H1 (cell line): ENCODE results near the gene CPNE8. TPM values are rescaled to one million over a fixed set of nuclear protein-coding genes. Genes with fewer than 3 reads are reported as not detected.

ENCODE experiments used
- CTCF ChIA-PET: fragments of 300-600 bp; sonication (Branson Sonifier 250); formaldehyde crosslinking; loops from one replicate; lab custom pipeline; 2021; ENCODE audit not compliant: partially characterized antibody; lab: Charles Lee
- POLR2A ChIA-PET: fragments of 300-600 bp; sonication (Branson Sonifier 250); formaldehyde crosslinking; loops from one replicate; lab custom pipeline; 2021; ENCODE audit warnings: inconsistent platforms; ENCODE audit not compliant: partially characterized antibody; lab: Charles Lee
- DNase-seq, 2 experiments: peaks; one replicate each; pipeline versions ENCODE4 v3.0.0 to v3.0.0-alpha.2; 2010 to 2022; ENCODE audit warnings: low spot score in 2 of 2, low read depth in 1 of 2, mixed read lengths in 1 of 2
- FAIRE-seq: peaks from 2 replicates; lab custom pipeline; 2011; peaks lifted over from hg19 to GRCh38; lab: Jason Lieb, UNC
- H2AFZ ChIP-seq: 2 replicates; pipeline ENCODE4 v1.8.1; 2012; ENCODE audit warnings: low read length, inconsistent platforms
- H2AK5ac ChIP-seq: 2 replicates; pipeline ENCODE4 v1.6.1; 2013; ENCODE audit warnings: low read depth, low read length
- H2BK120ac ChIP-seq: replicated peaks from 2 replicates; pipeline ENCODE3; 2013; ENCODE audit warnings: low read depth, low read length, inconsistent platforms
- H2BK12ac ChIP-seq: 2 replicates; pipeline ENCODE4 v1.6.1; 2013; ENCODE audit warnings: low read depth, low read length
- H2BK15ac ChIP-seq: 2 replicates; pipeline ENCODE4 v1.6.1; 2013; ENCODE audit warnings: low read length
- H2BK20ac ChIP-seq: 2 replicates; pipeline ENCODE4 v1.6.1; 2013; ENCODE audit warnings: low read length
- H2BK5ac ChIP-seq: 2 replicates; pipeline ENCODE4 v1.6.1; 2013; ENCODE audit warnings: low read depth, low read length
- H3K14ac ChIP-seq: 2 replicates; pipeline ENCODE4 v1.6.1; 2013; ENCODE audit warnings: inconsistent platforms; ENCODE audit not compliant: insufficient read length
- H3K18ac ChIP-seq: 2 replicates; pipeline ENCODE4 v1.6.1; 2013; ENCODE audit warnings: low read length; ENCODE audit errors: extremely low read depth
- H3K23ac ChIP-seq: 2 replicates; pipeline ENCODE4 v1.6.1; 2013; ENCODE audit warnings: inconsistent platforms; ENCODE audit not compliant: insufficient read length
- H3K23me2 ChIP-seq: 2 replicates; pipeline ENCODE4 v1.6.1; 2013; ENCODE audit warnings: low read depth, low read length
- H3K27ac ChIP-seq: 2 replicates; pipeline ENCODE4 v1.6.1; 2011; ENCODE audit warnings: low read depth, low read length, inconsistent platforms
- H3K27me3 ChIP-seq, 4 experiments: replicated peaks in 1 of 4; 1 replicate in 1 of 4; 2 replicates in 3 of 4; pipeline versions ENCODE4 v1.6.1 to v1.8.1; 2011 to 2013; ENCODE audit warnings: low read length in 3 of 4, mild to moderate bottlenecking in 3 of 4, inconsistent platforms in 2 of 4, mixed read lengths in 2 of 4, moderate library complexity in 1 of 4; ENCODE audit not compliant: control insufficient read depth in 3 of 4, insufficient read depth in 3 of 4; ENCODE audit errors: extremely low read depth in 1 of 4
- H3K36me3 ChIP-seq, 4 experiments: 2 replicates each; pipeline versions ENCODE4 v1.6.1 to v1.8.1; 2011 to 2013; ENCODE audit warnings: mild to moderate bottlenecking in 4 of 4, low read length in 3 of 4, moderate library complexity in 2 of 4, control low read depth in 1 of 4, inconsistent platforms in 1 of 4; ENCODE audit not compliant: insufficient read depth in 4 of 4, control insufficient read depth in 2 of 4
- H3K4ac ChIP-seq: replicated peaks from 2 replicates; pipeline ENCODE3; 2013; ENCODE audit warnings: low read length, low read depth, mixed read lengths, inconsistent platforms; ENCODE audit not compliant: insufficient read length
- H3K4me1 ChIP-seq, 4 experiments: replicated peaks in 1 of 4; 1 replicate in 1 of 4; 2 replicates in 3 of 4; pipeline versions ENCODE4 v1.6.1 to v1.8.1; 2011 to 2013; ENCODE audit warnings: low read length in 3 of 4, inconsistent platforms in 2 of 4, mixed read lengths in 1 of 4; ENCODE audit not compliant: insufficient read depth in 4 of 4, control insufficient read depth in 3 of 4
- H3K4me2 ChIP-seq, 2 experiments: 2 replicates each; pipeline versions ENCODE4 v1.6.1 to v1.8.1; 2011 to 2013; ENCODE audit warnings: low read depth in 2 of 2, low read length in 2 of 2, control low read depth in 1 of 2, inconsistent platforms in 1 of 2, mild to moderate bottlenecking in 1 of 2; ENCODE audit not compliant: insufficient read depth in 1 of 2
- H3K4me3 ChIP-seq, 4 experiments: fragments of 200-600, 300-600 bp in 1 of 4; sonication (generic), shearing (Covaris generic), sonication (Bioruptor Twin) in 1 of 4; 2 replicates each; pipeline versions ENCODE4 v1.5.1 to v1.8.1; 2011 to 2016; ENCODE audit warnings: low read length in 4 of 4, low read depth in 3 of 4, control low read depth in 2 of 4, inconsistent platforms in 2 of 4, mild to moderate bottlenecking in 2 of 4, mixed read lengths in 1 of 4, moderate library complexity in 1 of 4; ENCODE audit not compliant: insufficient read depth in 2 of 4; ENCODE audit errors: extremely low read depth in 1 of 4
- H3K56ac ChIP-seq: replicated peaks from 2 replicates; pipeline ENCODE3; 2013; ENCODE audit warnings: low read depth, mild to moderate bottlenecking, mixed read lengths, low read length, inconsistent platforms; ENCODE audit not compliant: insufficient read length
- H3K79me1 ChIP-seq: 2 replicates; pipeline ENCODE4 v1.6.1; 2013; ENCODE audit warnings: low read depth, low read length, control low read depth
- H3K79me2 ChIP-seq, 2 experiments: 2 replicates each; pipeline versions ENCODE4 v1.6.1 to v1.8.1; 2012 to 2013; ENCODE audit warnings: low read length in 2 of 2, mild to moderate bottlenecking in 2 of 2, inconsistent platforms in 1 of 2; ENCODE audit not compliant: insufficient read depth in 2 of 2, control insufficient read depth in 1 of 2
- H3K9ac ChIP-seq, 4 experiments: replicated peaks in 1 of 4; 1 replicate in 1 of 4; 2 replicates in 3 of 4; pipeline versions ENCODE4 v1.6.1 to v1.8.1; 2011 to 2013; ENCODE audit warnings: low read depth in 3 of 4, low read length in 3 of 4, control low read depth in 2 of 4, mild to moderate bottlenecking in 2 of 4, moderate library complexity in 2 of 4, inconsistent platforms in 1 of 4; ENCODE audit errors: extremely low read depth in 1 of 4
- H3K9me3 ChIP-seq, 2 experiments: 2 replicates each; pipeline versions ENCODE4 v1.6.1 to v1.8.1; 2012 to 2013; ENCODE audit warnings: mild to moderate bottlenecking in 2 of 2, moderate library complexity in 2 of 2, control low read depth in 1 of 2, inconsistent platforms in 1 of 2, low read depth in 1 of 2, low read length in 1 of 2, mixed read lengths in 1 of 2; ENCODE audit not compliant: insufficient read depth in 2 of 2
- H4K20me1 ChIP-seq, 2 experiments: replicated peaks in 1 of 2; 2 replicates each; pipeline versions ENCODE3 to v1.8.1; 2011 to 2013; ENCODE audit warnings: inconsistent platforms in 2 of 2, low read length in 2 of 2, mild to moderate bottlenecking in 1 of 2; ENCODE audit not compliant: insufficient read depth in 2 of 2, control insufficient read depth in 1 of 2
- H4K5ac ChIP-seq: 2 replicates; pipeline ENCODE4 v1.6.1; 2013; ENCODE audit warnings: low read length, low read depth, mixed read lengths, inconsistent platforms; ENCODE audit not compliant: insufficient read length
- H4K8ac ChIP-seq: 2 replicates; pipeline ENCODE4 v1.8.0; 2013; ENCODE audit warnings: mild to moderate bottlenecking, moderate library complexity, low read length, inconsistent platforms; ENCODE audit not compliant: insufficient read depth; ENCODE audit errors: extremely low read depth
- H4K91ac ChIP-seq: replicated peaks from 2 replicates; pipeline ENCODE3; 2013; ENCODE audit warnings: low read length, mixed read lengths, inconsistent platforms; ENCODE audit not compliant: insufficient read length
- CTCF ChIP-seq, 3 experiments: IDR thresholded peaks; 1 replicate in 2 of 3; 2 replicates in 1 of 3; pipeline versions ENCODE4 v1.5.1 to v1.6.1; 2011; ENCODE audit warnings: low read length in 3 of 3, mild to moderate bottlenecking in 3 of 3, inconsistent platforms in 2 of 3, low read depth in 1 of 3, moderate library complexity in 1 of 3; ENCODE audit not compliant: insufficient read depth in 1 of 3; ENCODE audit errors: control extremely low read depth in 1 of 3
- TAF1 ChIP-seq: IDR thresholded peaks from 2 replicates; pipeline ENCODE4 v1.6.1; 2011; ENCODE audit warnings: mild to moderate bottlenecking, low read depth, low read length
- WGBS, 2 experiments: shearing (Covaris generic) in 1 of 2; methylation state at CpG; one replicate each; pipeline versions ENCODE4 v1.1.6 to v1.1.7; 2013 to 2015; ENCODE audit warnings: low lambda C conversion rate in 2 of 2, mixed read lengths in 2 of 2, inconsistent platforms in 1 of 2, low coverage in 1 of 2, missing lambda C conversion rate in 1 of 2; ENCODE audit not compliant: insufficient replicate concordance in 2 of 2, insufficient coverage in 1 of 2, insufficient read length in 1 of 2; ENCODE audit errors: extremely low coverage in 1 of 2, missing lambda C conversion rate in 1 of 2; 5-methylcytosine and 5-hydroxymethylcytosine counted together
- polyA plus RNA-seq, 7 experiments: library from polyadenylated mRNA; depleted of rRNA in 3 of 7; stranded (reverse) in 5 of 7; unstranded in 2 of 7; fragments of >200 nt in 5 of 7; fragments of 200-250 nt in 2 of 7; gene quantifications; 1 replicate in 5 of 7; 2 replicates in 1 of 7; 4 replicates in 1 of 7; pipeline versions ENCODE4 v1.2.1 to v1.2.3, GENCODE V29; 2011 to 2013; ENCODE audit warnings: missing spikeins in 2 of 7, mixed read lengths in 2 of 7
- total RNA-seq: library from RNA; stranded (reverse); fragmentation: NEBNext Ultra II Directional; extraction: Animal tissue kit (Norgen Biotek cat#: 25700); gene quantifications from 2 replicates; pipeline ENCODE4 v1.2.1, GENCODE V29; 2021

The CPNE8 gene
- total and polyA plus RNA-seq, 2 of the 8 experiments (the other 6 are each of a cell fraction or from before 2014, with no cell fraction given), result 2.5 to 6.8 TPM

- WGBS, 2 experiments, result 95% methylated on average over 1 of the region's 1 CpG; no CpG with 5 or more reads in 1 of the 2 experiments
- Histone ChIP-seq H2BK120ac (no peak overlapping the region), H3K4me3 (no peak overlapping the region), H3K9me3 (no peaks in the 10 kb centered on the region), H2BK12ac (no peak overlapping the region), H3K23ac (no peak overlapping the region), H2BK20ac (no peak overlapping the region), H2BK15ac (no peak overlapping the region), H3K27me3 (no peaks in the 10 kb centered on the region), H3K23me2 (no peaks in the 10 kb centered on the region), H4K20me1 (no peaks in the 10 kb centered on the region), H3K14ac (no peak overlapping the region), H3K36me3 (no peaks in the 10 kb centered on the region), H4K91ac (no peak overlapping the region), H3K27ac (no peak overlapping the region), H3K18ac (no peak overlapping the region), H2AK5ac (no peak overlapping the region), H3K56ac (no peak overlapping the region), H4K5ac (no peak overlapping the region), H3K4me1 (no peaks in the 10 kb centered on the region), H2BK5ac (no peak overlapping the region), H3K4me2 (no peak overlapping the region), H4K8ac (no peak overlapping the region), H3K4ac (no peak overlapping the region), H3K9ac (no peak overlapping the region), H3K79me2 (no peaks in the 10 kb centered on the region), H2AFZ (no peak overlapping the region), H3K79me1 (no peaks in the 10 kb centered on the region)
- ChIA-PET CTCF (no interaction called here), POLR2A (no interaction called here)
- FAIRE-seq, result no peak
- DNase-seq, result no peak
- no peak for TF ChIP-seq TAF1
- TF ChIP-seq CTCF (IDR thresholded peaks at IDR 0.05; ENCODE audit: control extremely low read depth in 1 of 3, insufficient read depth in 1 of 3, low read depth in 1 of 3, low read length in 3 of 3), result no peak
These were observed 208.1 kb downstream of the CPNE8 start for GRCh38 chr12:38697289-38697688.
